ENCODE measurements around the gene SHANK1.
"Not testable (repeated sequence)": the region's sequence is repeated elsewhere in the genome, so short reads cannot be mapped to it uniquely, and the experiment has no call there.

The SHANK1 gene

GRCh38 chr19:50628146-50628545 lies 91.5 kb downstream of the SHANK1 start:
- TF ChIP-seq, protein P1, sequence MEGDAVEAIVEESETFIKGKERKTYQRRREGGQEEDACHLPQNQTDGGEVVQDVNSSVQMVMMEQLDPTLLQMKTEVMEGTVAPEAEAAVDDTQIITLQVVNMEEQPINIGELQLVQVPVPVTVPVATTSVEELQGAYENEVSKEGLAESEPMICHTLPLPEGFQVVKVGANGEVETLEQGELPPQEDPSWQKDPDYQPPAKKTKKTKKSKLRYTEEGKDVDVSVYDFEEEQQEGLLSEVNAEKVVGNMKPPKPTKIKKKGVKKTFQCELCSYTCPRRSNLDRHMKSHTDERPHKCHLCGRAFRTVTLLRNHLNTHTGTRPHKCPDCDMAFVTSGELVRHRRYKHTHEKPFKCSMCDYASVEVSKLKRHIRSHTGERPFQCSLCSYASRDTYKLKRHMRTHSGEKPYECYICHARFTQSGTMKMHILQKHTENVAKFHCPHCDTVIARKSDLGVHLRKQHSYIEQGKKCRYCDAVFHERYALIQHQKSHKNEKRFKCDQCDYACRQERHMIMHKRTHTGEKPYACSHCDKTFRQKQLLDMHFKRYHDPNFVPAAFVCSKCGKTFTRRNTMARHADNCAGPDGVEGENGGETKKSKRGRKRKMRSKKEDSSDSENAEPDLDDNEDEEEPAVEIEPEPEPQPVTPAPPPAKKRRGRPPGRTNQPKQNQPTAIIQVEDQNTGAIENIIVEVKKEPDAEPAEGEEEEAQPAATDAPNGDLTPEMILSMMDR (IDR thresholded peaks at IDR 0.05; ENCODE audit: borderline replicate concordance, control extremely low read depth, extremely low read depth, insufficient read depth, missing control alignments), result no peak
- no peak for DNase-seq (ENCODE audit: low spot score)
- in situ Hi-C loops (cut with MboI; ENCODE audit: low sequenced_read_pairs, unreplicated experiment), result no loop called here

GRCh38 chr19:50626795-50627194 lies 92.8 kb downstream of the SHANK1 start:
- DNase-seq (ENCODE audit: low spot score), result no peak
- TF ChIP-seq, protein P1 (IDR thresholded peaks at IDR 0.05; ENCODE audit: borderline replicate concordance, control extremely low read depth, extremely low read depth, insufficient read depth, missing control alignments), result no peak
- in situ Hi-C loops (cut with MboI; ENCODE audit: low sequenced_read_pairs, unreplicated experiment), result no loop called here

DNA sequence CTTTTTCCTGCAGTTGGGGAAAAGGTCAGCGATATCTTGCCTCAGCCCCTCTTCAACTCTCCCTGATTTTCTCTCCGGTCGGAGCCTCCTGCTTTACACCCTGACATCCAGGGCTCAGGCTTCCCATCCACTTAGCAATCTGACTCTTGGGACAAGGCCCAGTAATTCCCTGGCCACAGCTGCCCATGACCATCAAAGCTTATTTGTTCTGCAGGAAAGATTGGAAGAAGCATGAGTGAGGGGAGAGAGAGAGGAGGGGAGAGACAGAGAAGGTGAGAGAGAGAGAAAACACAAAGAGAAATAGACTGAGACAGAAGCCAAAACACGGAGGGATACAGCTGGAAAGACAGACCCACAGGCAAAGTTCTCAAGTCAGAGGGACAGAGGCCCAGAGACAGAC lies 93.6 kb downstream of the SHANK1 start:
- TF ChIP-seq, protein P1 (IDR thresholded peaks at IDR 0.05; ENCODE audit: borderline replicate concordance, control extremely low read depth, extremely low read depth, insufficient read depth, missing control alignments), result no peak
- DNase-seq (ENCODE audit: low spot score), result no peak
- in situ Hi-C loops (cut with MboI; ENCODE audit: low sequenced_read_pairs, unreplicated experiment), result no loop called here

- peak; percentile 23 for DNase-seq (ENCODE audit: low spot score)
- TF ChIP-seq, protein P1 (IDR thresholded peaks at IDR 0.05; ENCODE audit: borderline replicate concordance, control extremely low read depth, extremely low read depth, insufficient read depth, missing control alignments), result no peak
- in situ Hi-C loops (cut with MboI; ENCODE audit: low sequenced_read_pairs, unreplicated experiment), result no loop called here
Observed at GRCh38 chr19:50624949-50625600, 94.5 kb downstream of the SHANK1 start.

DNA sequence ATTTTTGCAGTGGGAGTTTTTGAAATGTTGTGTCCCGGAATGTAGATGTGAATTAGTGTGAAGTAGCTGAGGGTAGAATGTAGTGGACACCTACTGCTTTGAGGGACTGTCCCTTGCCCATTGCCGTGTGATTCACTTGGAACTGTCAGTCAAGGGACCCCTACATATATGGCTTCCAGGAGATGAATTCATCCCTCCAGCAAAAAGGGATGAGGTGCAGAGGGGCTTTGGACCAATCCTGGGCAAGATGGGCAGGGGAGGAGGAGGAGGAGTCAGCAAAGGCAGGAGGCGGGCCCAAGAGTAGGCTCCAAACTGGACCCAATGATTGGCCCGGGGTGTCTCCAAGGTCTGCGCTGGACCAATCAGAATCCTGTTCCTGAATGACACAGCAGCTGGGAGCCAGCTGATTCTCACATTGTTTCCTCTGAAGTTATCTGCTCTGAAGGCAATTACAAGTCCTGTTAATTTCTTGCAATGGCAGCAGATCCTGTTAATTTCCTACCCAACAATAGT lies 99.2 kb downstream of the SHANK1 start:
- DNase-seq (ENCODE audit: low spot score); in situ Hi-C loops (cut with MboI; ENCODE audit: low sequenced_read_pairs, unreplicated experiment): not testable (repeated sequence)

GRCh38 chr19:50619184-50619583 lies 100.4 kb downstream of the SHANK1 start:
- in situ Hi-C loops (cut with MboI; ENCODE audit: low sequenced_read_pairs, unreplicated experiment), result not testable (repeated sequence)

DNA sequence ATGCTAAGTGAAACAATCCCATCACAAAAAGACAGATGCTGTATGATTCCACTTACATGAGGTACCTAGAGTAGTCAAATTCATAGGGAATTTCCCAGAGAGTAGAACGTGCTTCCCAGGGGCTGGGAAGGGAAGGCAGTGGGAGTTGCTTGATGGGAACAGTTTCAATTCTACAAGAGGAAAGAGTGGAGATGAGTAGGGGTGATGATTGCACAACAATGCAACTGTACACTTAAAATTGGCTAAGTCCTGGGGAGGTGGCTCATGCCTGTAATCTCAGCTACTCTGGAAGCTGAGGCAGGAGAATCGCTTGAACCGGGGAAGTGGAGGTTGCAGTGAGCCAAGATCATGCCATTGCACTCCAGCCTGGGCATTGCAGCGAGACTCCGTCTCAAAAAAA lies 101.2 kb downstream of the SHANK1 start:
- DNase-seq (ENCODE audit: low spot score); in situ Hi-C loops (cut with MboI; ENCODE audit: low sequenced_read_pairs, unreplicated experiment): not testable (repeated sequence)

More at GRCh38 chr19:50619184-50619583, 100.4 kb downstream of the SHANK1 start:
- DNase-seq (ENCODE audit: low spot score), result not testable (repeated sequence)

- in situ Hi-C loops (cut with MboI; ENCODE audit: low sequenced_read_pairs, unreplicated experiment), result not testable (repeated sequence)
Observed at GRCh38 chr19:50612504-50613404, 106.8 kb downstream of the SHANK1 start.

More at GRCh38 chr19:50612504-50613404, 106.8 kb downstream of the SHANK1 start:
- not testable (repeated sequence) for DNase-seq (ENCODE audit: low spot score)

All from GM13976 (cell line).